ENCODE results near the gene CTBP2.

Gene CTBP2

DNA sequence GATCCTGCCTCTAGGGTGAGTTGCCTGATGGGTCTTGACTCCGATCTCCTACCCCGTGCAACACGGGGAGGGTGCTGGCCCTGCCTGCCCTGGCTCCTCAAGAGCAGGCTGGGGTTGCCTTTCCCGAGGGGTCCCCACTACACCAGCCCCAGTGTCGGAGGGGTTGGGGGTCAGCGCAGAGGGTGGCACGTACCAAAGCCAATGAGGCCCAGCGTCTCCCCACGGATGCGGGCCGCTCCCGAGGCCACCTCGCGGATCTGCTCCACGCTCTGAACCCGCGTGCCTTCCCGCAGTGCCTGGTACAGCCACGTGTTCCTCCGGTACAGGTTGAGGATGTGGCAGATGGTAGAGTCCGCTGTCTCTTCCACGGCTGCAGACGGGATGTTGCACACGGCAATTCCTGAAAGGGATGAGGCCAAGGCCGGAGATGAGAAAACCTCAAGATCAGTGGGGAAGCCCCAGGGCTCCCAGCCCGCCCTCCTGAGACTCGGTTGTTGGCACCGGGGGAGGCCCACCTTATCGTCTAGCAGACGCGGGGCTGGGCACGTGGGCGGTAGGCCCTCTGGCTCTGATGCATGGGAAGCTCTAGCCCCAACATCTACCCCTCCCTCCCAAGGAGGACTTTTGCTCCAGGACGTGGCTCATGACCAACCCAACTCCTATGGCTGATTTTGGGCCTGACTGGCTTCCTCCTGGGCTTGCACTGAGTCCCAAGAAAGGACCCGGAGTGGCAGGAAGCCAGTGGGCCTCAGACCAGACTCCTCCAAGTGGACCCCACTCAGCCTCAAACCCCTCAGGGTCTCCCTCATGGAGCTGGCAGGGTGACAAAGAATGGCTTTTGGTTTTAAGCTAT, 162.4 kb downstream of the CTBP2 start:
- H3K4me3 ChIP-seq (ENCODE audit: low read depth, low read length): no peak overlapping the region
- TF ChIP-seq, protein P1, sequence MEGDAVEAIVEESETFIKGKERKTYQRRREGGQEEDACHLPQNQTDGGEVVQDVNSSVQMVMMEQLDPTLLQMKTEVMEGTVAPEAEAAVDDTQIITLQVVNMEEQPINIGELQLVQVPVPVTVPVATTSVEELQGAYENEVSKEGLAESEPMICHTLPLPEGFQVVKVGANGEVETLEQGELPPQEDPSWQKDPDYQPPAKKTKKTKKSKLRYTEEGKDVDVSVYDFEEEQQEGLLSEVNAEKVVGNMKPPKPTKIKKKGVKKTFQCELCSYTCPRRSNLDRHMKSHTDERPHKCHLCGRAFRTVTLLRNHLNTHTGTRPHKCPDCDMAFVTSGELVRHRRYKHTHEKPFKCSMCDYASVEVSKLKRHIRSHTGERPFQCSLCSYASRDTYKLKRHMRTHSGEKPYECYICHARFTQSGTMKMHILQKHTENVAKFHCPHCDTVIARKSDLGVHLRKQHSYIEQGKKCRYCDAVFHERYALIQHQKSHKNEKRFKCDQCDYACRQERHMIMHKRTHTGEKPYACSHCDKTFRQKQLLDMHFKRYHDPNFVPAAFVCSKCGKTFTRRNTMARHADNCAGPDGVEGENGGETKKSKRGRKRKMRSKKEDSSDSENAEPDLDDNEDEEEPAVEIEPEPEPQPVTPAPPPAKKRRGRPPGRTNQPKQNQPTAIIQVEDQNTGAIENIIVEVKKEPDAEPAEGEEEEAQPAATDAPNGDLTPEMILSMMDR (IDR thresholded peaks at IDR 0.05; ENCODE audit: borderline replicate concordance, insufficient read depth, low read depth, low read length): no peak

DNA sequence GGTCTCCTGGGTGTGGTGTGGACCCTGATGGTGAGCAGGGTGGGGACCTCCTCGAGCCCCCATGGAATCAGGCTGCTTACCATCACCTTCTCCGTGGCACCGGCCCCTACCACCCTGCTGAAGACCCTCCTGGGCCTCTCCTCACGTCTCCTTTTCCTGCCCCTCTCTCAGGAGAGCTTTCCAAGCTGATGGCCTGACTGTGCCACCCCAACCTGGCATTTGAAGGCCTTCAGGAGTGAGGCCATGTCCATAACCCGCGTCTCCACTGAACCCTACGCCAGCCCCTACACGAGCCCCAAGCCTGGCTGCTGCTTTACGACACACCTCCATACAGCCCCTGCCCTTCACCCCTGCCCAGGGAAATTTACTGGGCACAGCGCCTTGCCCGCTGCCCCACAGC, 163.1 kb downstream of the CTBP2 start:
- H3K4me3 ChIP-seq (ENCODE audit: low read depth, low read length): no peak overlapping the region
- TF ChIP-seq, protein P1 (IDR thresholded peaks at IDR 0.05; ENCODE audit: borderline replicate concordance, insufficient read depth, low read depth, low read length): no peak

DNA sequence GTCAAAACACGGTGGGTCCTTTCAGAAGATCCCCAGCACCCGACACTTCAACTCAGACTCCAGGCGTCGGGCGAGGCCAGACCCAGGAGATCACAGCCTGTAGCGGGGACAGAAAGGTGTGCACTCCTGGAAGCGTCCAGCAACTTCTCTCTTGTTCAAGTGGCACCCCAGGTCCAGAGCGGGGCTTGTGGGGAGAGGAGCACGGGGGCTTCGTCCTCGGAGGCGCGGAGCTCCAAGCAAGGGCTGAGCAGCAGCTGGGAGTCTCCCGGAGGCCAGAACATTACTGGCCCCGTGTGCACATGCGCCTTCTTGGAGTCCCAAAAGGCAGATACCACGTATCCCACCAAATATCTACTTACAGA, 163.5 kb downstream of the CTBP2 start:
- TF ChIP-seq, protein P1 (IDR thresholded peaks at IDR 0.05; ENCODE audit: borderline replicate concordance, insufficient read depth, low read depth, low read length): no peak
- no peak overlapping the region for H3K4me3 ChIP-seq (ENCODE audit: low read depth, low read length)

DNA sequence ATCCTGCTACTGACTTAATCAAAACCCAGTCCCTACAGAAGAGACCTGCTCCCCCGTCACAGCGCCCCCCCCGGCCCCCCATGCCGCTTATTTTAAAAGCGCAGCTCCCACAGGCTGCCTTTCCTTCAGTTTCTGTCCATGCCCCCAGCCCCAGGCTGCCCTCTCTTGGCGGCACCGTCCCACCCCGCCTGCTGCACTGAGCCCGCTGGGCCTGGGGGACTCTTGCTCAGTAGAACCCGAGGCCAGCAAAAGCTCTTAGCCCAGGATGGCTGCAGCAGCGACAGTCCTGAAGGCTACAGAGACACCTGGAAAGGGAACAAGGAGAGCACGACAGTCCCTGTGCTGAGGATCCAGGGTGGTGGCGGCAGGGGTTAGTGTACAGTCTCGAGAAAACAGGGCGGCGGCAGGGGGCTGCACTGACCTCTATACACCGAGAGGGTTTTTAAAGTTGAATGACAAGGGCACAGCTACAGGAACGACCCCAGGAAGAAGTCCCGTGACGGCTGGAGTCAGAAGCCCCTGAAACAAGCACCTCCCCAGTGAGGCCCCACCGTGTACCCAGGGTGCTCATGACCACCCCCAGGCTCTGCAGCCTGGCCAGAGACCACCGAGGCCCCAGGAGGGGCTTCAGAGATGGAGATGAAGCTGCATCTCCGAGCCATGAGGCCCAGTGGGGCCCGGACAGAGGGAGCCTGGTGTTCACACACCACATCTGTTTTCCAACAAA, 164.1 kb downstream of the CTBP2 start:
- H3K4me3 ChIP-seq (ENCODE audit: low read depth, low read length): no peak overlapping the region
- TF ChIP-seq, protein P1 (IDR thresholded peaks at IDR 0.05; ENCODE audit: borderline replicate concordance, insufficient read depth, low read depth, low read length): no peak

DNA sequence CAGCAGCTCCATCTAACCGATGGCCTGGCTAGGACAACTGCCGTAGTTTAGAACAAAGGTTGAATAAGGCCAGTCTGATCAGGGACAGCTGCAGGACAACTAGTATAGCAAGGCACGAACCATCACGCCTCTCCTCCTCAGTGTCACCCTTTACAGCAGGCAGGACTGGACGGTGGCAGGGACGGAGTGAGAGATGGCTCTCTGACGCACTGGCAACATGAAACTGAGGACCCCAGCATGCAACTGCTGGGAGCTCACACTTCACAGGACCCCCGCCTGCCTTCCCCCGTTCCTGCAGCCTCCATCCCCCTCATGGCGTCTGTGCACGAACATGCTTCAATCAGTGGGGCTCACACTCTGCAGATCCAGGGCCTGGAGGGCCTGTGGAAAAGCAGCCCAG, 164.8 kb downstream of the CTBP2 start:
- no peak overlapping the region for H3K4me3 ChIP-seq (ENCODE audit: low read depth, low read length)
- TF ChIP-seq, protein P1 (IDR thresholded peaks at IDR 0.05; ENCODE audit: borderline replicate concordance, insufficient read depth, low read depth, low read length): no peak

DNA sequence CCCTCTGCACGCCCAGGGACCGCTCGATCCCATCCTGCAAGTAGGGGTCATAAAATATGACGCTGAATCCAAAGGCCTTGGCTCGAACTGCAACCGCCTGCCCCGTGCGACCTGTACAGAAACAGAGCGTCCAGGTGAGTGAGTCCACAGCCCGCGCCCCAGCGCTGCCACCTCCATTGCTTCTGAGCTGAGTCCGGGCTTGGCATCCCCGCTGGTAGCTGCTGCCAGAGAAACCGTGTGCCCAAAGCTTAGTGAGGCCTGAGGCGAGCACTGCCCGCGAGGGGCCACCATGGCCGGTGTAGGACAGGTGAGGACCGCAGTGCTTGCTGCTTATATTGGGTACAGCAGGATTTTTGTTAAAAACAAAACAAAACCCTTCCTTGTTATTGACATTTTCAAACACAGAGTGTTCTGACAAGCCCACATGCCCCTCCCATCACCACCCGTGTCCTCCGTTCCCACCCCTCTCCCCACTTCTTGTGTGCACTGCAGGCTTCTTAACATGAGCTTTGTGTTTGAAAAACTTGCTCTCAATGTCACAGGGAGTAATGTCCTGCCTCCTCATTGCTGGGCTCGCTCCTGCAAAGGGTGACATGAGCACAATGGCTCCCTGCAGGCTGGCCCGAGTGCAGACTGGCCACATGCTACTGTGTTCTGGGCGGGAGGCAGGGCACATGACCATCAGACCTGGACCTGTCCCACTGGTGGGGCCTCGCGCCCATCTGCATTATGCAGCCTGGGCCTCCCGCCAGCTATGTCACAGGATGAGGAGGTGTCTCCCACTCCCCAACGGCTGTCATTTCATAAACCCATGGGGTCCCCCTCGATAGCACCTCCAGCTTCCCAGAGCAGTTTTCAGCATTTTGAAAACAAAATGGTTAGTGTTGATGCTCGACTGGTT, 165.5 kb downstream of the CTBP2 start:
- H3K4me3 ChIP-seq (ENCODE audit: low read depth, low read length): no peak overlapping the region
- TF ChIP-seq, protein P1 (IDR thresholded peaks at IDR 0.05; ENCODE audit: borderline replicate concordance, insufficient read depth, low read depth, low read length): no peak

Measured in GM12875 (cell line).